ENCODE results near the gene SF3B6. TPM values are rescaled to one million over a fixed set of nuclear protein-coding genes. Genes with fewer than 3 reads are reported as not detected.

The SF3B6 gene
- total RNA-seq (10 to 100 TPM; 16.7 to 35.7 (median 29.2) TPM), polyA plus RNA-seq (10 to 100 TPM; 35.6 to 65.4 TPM)

DNA sequence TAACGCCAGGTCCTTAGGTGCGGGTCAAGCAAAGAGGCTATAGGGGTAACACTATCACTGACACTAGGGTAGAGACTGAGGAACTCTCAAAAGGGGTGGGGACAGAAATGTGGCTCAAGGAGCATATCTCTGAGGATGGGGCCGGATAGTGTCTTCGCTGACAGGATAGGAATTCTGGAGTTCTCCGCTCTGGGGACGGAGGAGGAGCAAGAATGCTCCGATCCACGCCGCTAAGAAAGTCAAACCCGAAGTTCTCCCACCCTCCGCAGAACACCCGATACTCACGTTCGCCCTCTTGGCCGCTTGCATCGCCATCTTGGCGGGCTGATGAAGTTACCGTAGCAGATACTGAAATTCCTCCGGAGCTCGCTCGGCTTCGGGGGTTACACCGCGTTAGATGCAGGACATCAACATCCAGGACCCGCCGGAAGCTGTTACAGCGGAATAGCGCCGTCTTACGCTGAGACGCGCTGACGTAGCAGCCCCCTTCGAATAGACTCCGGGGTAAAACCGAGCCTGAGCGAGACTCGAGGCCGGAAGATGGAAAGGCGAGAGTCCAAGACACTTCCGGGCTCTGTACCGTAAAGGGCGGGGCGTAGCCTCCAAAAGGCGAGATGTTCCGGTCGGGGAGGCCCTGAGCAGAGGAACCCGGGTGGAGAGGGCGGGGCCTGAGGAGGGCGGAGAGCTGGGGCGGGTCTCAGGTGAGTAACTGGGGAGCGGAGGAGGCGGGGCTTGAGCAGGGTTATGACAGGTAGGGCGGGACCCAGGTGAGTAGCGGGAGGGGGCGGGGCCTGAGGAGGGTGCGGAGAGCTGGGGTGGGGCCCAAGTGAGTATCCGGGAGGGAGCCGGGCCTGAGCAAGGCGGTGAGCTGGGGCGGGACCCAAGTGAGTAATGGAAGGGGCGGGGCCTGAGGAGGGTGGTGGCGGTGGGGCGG, at the start of gene SF3B6:
Gene SF3B6 (minus strand): TSS at position 412 of the 934 bp plus-strand sequence. CDS start 97 bp downstream, at position 315.
- Histone ChIP-seq H3K27me3 (no peaks in the 10 kb centered on the region), H3K36me3 (peaks cover 0 to 31% (median 0%) of the 10 kb centered on the region in 3 donors), H3K4me3 (peak within 1 kb of the TSS; percentile 51 to 76 (median 58)), H3K27ac (peak within 1 kb of the TSS; percentile 75 to 92 (median 87)), H3K9me3 (no peaks in the 10 kb centered on the region), H3K4me1 (peaks cover 0 to 17% (median 0%) of the 10 kb centered on the region in 3 donors)
- intact Hi-C loops (cut with DNase I), result no loop called here
- DNase-seq (peak; percentile 98 to 100 (median 100)), ATAC-seq (peak; percentile 85 to 94 (median 87)), FAIRE-seq (peak; percentile 67)
- WGBS, 2 donors, result 0 to 1% methylated on average over 64 of the region's 64 CpGs
- TF ChIP-seq, protein P1, sequence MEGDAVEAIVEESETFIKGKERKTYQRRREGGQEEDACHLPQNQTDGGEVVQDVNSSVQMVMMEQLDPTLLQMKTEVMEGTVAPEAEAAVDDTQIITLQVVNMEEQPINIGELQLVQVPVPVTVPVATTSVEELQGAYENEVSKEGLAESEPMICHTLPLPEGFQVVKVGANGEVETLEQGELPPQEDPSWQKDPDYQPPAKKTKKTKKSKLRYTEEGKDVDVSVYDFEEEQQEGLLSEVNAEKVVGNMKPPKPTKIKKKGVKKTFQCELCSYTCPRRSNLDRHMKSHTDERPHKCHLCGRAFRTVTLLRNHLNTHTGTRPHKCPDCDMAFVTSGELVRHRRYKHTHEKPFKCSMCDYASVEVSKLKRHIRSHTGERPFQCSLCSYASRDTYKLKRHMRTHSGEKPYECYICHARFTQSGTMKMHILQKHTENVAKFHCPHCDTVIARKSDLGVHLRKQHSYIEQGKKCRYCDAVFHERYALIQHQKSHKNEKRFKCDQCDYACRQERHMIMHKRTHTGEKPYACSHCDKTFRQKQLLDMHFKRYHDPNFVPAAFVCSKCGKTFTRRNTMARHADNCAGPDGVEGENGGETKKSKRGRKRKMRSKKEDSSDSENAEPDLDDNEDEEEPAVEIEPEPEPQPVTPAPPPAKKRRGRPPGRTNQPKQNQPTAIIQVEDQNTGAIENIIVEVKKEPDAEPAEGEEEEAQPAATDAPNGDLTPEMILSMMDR (IDR thresholded peaks at IDR 0.05), result no peak

DNA sequence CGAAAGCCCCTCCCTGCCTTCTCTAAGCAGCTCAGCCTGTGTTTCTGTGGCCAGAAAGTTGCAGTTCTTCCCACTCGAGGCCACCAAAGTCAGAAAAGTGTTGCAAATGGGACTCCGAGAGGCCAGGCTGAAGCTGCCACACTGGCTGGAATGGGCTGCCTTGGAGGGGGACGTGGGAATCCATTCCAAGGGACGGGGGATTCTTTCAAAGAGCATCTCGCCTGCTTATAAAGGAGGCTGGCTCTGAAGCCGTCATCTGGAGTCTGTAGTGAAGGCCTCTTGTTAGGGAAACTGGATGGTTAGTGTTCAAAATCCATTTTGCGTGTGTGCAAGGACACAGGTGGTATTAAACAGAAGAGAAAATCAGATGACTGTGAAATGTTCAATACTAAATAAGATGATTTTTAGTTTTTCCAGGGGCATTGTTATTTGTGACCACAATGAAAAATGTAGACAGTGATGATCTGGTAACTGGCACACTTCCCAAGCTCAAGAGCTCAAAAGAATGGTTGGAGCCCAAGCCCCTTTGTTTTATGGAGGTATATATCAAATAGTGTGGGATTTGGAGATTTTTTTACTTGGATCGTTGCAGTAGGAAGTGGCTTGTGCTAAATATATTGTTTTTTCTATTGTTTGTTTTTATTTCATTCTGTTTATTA, 47.9 kb upstream of the SF3B6 start:
- Histone ChIP-seq H3K4me3 (peak overlapping the region; percentile 55 to 73 (median 68)), H3K27ac (peak overlapping the region; percentile 66 to 89 (median 82)), H3K36me3 (no peaks in the 10 kb centered on the region), H3K9me3 (no peaks in the 10 kb centered on the region), H3K4me1 (peaks cover 0 to 10% (median 5%) of the 10 kb centered on the region in 3 donors), H3K27me3 (no peaks in the 10 kb centered on the region)
- FAIRE-seq (no peak), ATAC-seq (peak in 3 of 4 donors; percentile 1 to 22 (median 3)), DNase-seq (no peak)
- intact Hi-C loops (cut with DNase I), result no loop called here
- 11% methylated on average over 9 of the region's 9 CpGs for WGBS, 2 donors
- TF ChIP-seq, protein P1 (IDR thresholded peaks at IDR 0.05), result no peak

DNA sequence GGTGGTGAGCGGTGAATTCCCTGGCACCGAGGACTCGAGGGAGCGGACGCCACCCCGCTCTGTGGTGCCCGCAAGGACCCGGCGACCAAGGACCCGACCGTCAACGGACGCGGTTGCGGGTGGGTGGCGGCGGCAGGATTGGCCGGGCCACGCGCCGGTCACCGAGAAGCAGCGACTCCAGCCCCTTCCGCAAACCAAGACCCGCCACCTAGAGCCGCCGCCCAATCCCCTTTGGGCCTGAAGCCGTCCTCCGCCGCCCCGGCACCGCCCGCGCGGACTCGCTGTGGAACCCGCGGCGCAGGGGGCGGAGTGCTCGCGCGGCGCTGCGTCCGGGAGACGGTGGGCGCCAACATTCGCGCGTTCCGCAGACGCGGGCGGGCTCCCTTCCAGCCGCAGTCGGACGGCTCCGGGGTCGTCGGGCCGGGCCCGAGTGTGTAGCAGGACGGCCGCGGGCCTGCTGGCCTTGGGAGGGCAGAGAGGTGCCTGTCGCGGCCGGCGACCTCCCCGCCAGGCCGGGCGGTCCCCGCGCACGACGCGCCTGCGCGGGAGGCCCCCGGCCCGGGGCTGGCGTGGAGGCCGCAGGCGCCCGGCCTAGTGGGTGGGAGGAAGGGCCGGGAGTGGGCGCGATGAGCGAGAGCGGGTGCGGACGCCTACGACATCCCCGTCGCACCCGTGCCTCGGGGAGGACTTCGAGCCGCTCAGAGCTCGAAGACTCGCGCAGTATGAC, 47.2 kb upstream of the SF3B6 start, which contains the start of the genes FAM228B and PFN4:
Gene FAM228B (plus strand): TSS at position 275 of the 727 bp plus-strand sequence. CDS start 893 bp downstream, outside the sequence.
Gene PFN4 (minus strand): TSS at position 140 of the 727 bp plus-strand sequence. CDS start 799 bp downstream, outside the sequence.
- TF ChIP-seq, protein P1 (IDR thresholded peaks at IDR 0.05), result no peak
- ATAC-seq, result peak; percentile 97 to 98 (median 98)
- Histone ChIP-seq H3K4me3 (peak within 1 kb of the TSS; percentile 55 to 73 (median 68)), H3K27me3 (no peaks in the 10 kb centered on the region), H3K9me3 (no peaks in the 10 kb centered on the region), H3K36me3 (no peaks in the 10 kb centered on the region), H3K27ac (peak within 1 kb of the TSS; percentile 66 to 89 (median 82)), H3K4me1 (peaks cover 0 to 10% (median 5%) of the 10 kb centered on the region in 3 donors)
- intact Hi-C loops (cut with DNase I), result no loop called here
- DNase-seq, result peak; percentile 87 to 95 (median 90)
- no peak for FAIRE-seq
- WGBS, 2 donors, result 1% methylated on average over 73 to 103 of the region's 103 CpGs

DNA sequence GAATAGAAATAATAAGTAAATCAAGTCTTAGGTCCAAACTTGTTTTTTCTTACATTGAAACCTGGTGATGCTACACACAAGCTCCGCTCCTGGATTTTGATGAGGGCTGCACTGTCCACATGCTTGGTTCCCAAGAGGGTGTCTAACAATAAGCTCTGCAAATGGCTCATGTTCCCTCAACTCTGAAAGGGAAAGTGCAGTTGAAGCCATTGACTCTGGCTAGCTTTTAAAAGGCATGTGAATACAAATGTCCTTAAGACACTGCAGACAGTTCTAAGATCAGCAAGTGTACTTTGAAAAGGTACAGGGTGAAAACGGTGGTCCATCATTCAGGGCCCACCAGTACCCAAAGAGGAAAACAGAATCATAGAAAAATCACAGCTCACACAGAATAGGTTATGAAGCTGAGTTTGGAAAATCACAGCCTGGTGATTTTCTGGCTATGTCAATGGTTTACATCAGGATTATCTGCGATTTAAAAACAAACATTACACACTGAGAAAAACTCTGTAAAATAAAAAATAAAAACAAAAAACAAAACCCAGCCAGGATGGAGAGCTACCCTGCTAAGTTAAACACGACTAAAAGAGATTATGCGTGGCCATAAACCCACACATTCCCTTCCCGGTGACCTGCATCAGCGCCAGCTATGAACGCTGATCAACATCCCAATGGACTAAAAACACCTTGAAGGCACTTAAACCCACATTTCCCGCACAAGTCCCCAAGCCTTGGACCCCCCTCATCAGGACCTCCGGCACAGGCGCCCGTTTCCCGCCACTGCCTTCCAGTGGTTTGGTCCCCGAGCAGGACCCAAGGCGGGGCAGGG, 46.5 kb upstream of the SF3B6 start:
- intact Hi-C loops (cut with DNase I), result no loop called here
- Histone ChIP-seq H3K36me3 (no peaks in the 10 kb centered on the region), H3K27ac (peak overlapping the region; percentile 66 to 89 (median 82)), H3K9me3 (no peaks in the 10 kb centered on the region), H3K4me1 (peaks cover 0 to 10% (median 5%) of the 10 kb centered on the region in 3 donors), H3K27me3 (no peaks in the 10 kb centered on the region), H3K4me3 (peak overlapping the region; percentile 55 to 73 (median 68))
- 7 to 8% methylated on average over 15 of the region's 15 CpGs for WGBS, 2 donors
- TF ChIP-seq, protein P1 (IDR thresholded peaks at IDR 0.05), result no peak
- no peak for FAIRE-seq
- peak in 1 of 4 donors; percentile 6 for ATAC-seq
- DNase-seq, result no peak

Data from pancreas (tissue), 10 donors.